DND-41 (cell line): ENCODE data around the gene ALDH1A3.

Experiments
- ATAC-seq: fragments of 200-7000 bp; cut with Tn5 transposase; 3 replicates; pipeline ENCODE4 v1.9.1; 2021; ENCODE audit warnings: low read depth; ENCODE audit not compliant: insufficient read depth
- DNase-seq: peaks from one replicate; pipeline ENCODE4 v3.0.0-alpha.2; 2020
- H2AFZ ChIP-seq: 2 replicates; pipeline ENCODE4 v1.6.0; 2012; ENCODE audit warnings: low read depth, low read length
- H3K27ac ChIP-seq: 2 replicates; pipeline ENCODE4 v1.5.1; 2012; ENCODE audit warnings: low read length, inconsistent platforms
- H3K27me3 ChIP-seq: fragments of 200-600 bp; sonication (generic); 2 replicates; pipeline ENCODE4 v1.6.0; 2012; ENCODE audit warnings: low read length, mild to moderate bottlenecking, inconsistent platforms; ENCODE audit not compliant: insufficient read depth, poor library complexity
- H3K36me3 ChIP-seq: 2 replicates; pipeline ENCODE4 v1.5.1; 2012; ENCODE audit warnings: low read length, inconsistent platforms; ENCODE audit not compliant: insufficient read depth
- H3K4me1 ChIP-seq: 2 replicates; pipeline ENCODE4 v1.5.1; 2012; ENCODE audit warnings: mild to moderate bottlenecking, low read length; ENCODE audit not compliant: insufficient read depth
- H3K4me2 ChIP-seq: 2 replicates; pipeline ENCODE4 v1.6.0; 2012; ENCODE audit warnings: mild to moderate bottlenecking, moderate library complexity, low read length, inconsistent platforms; ENCODE audit not compliant: insufficient read depth
- H3K4me3 ChIP-seq, 2 experiments: fragments of 200-600 bp in 1 of 2; shearing (Covaris generic) in 1 of 2; 2 replicates each; pipeline ENCODE4 v1.5.1; 2012 to 2016; ENCODE audit warnings: inconsistent platforms in 2 of 2, low read length in 2 of 2, mild to moderate bottlenecking in 2 of 2, low read depth in 1 of 2, moderate library complexity in 1 of 2
- H3K79me2 ChIP-seq: 2 replicates; pipeline ENCODE4 v1.6.0; 2012; ENCODE audit warnings: low read length, inconsistent platforms; ENCODE audit not compliant: insufficient read depth
- H3K9ac ChIP-seq: 2 replicates; pipeline ENCODE4 v1.6.0; 2012; ENCODE audit warnings: low read depth, mild to moderate bottlenecking, inconsistent platforms, low read length, moderate library complexity
- H3K9me3 ChIP-seq: 2 replicates; pipeline ENCODE4 v1.5.1; 2012; ENCODE audit warnings: low read length, moderate library complexity, mild to moderate bottlenecking, inconsistent platforms; ENCODE audit not compliant: insufficient read depth, severe bottlenecking
- H4K20me1 ChIP-seq: 2 replicates; pipeline ENCODE4 v1.6.0; 2012; ENCODE audit warnings: low read length; ENCODE audit not compliant: insufficient read depth
- EZH2 ChIP-seq: IDR thresholded peaks from 3 replicates; pipeline ENCODE4 v1.6.1; 2012; ENCODE audit warnings: borderline replicate concordance, low read depth, mild to moderate bottlenecking, moderate library complexity, low read length, inconsistent platforms; ENCODE audit not compliant: severe bottlenecking
- TF ChIP-seq, protein P1 (sequence below): IDR thresholded peaks from 2 replicates; pipeline ENCODE4 v1.5.1; 2012; ENCODE audit warnings: borderline replicate concordance, low read length, moderate library complexity, mild to moderate bottlenecking; ENCODE audit not compliant: poor library complexity, severe bottlenecking; ENCODE audit errors: extremely low read depth

ALDH1A3 gene

GRCh38 chr15:100942656-100943425 is 63.2 kb downstream of the ALDH1A3 start:
- Histone ChIP-seq H3K36me3 (no peaks in the 10 kb centered on the region), H3K4me3 (no peak overlapping the region), H2AFZ (no peak overlapping the region), H3K4me1 (no peaks in the 10 kb centered on the region), H4K20me1 (no peaks in the 10 kb centered on the region), H3K27me3 (no peaks in the 10 kb centered on the region), H3K27ac (no peak overlapping the region), H3K79me2 (no peaks in the 10 kb centered on the region), H3K9ac (no peak overlapping the region), H3K9me3 (no peaks in the 10 kb centered on the region), H3K4me2 (no peak overlapping the region)
- no peak for TF ChIP-seq EZH2
- TF ChIP-seq, protein P1, sequence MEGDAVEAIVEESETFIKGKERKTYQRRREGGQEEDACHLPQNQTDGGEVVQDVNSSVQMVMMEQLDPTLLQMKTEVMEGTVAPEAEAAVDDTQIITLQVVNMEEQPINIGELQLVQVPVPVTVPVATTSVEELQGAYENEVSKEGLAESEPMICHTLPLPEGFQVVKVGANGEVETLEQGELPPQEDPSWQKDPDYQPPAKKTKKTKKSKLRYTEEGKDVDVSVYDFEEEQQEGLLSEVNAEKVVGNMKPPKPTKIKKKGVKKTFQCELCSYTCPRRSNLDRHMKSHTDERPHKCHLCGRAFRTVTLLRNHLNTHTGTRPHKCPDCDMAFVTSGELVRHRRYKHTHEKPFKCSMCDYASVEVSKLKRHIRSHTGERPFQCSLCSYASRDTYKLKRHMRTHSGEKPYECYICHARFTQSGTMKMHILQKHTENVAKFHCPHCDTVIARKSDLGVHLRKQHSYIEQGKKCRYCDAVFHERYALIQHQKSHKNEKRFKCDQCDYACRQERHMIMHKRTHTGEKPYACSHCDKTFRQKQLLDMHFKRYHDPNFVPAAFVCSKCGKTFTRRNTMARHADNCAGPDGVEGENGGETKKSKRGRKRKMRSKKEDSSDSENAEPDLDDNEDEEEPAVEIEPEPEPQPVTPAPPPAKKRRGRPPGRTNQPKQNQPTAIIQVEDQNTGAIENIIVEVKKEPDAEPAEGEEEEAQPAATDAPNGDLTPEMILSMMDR = no peak
- DNase-seq = no peak
- no peak for ATAC-seq

GRCh38 chr15:100944244-100944895 is 64.7 kb downstream of the ALDH1A3 start:
- no peak overlapping the region for H3K9ac ChIP-seq
- H3K79me2 ChIP-seq = no peaks in the 10 kb centered on the region
- no peaks in the 10 kb centered on the region for H3K4me1 ChIP-seq

GRCh38 chr15:100944986-100945385 is 65.4 kb downstream of the ALDH1A3 start:
- ATAC-seq = no peak
- Histone ChIP-seq H3K27ac (no peak overlapping the region), H3K36me3 (no peaks in the 10 kb centered on the region), H2AFZ (no peak overlapping the region), H3K4me1 (no peaks in the 10 kb centered on the region), H3K9ac (no peak overlapping the region), H4K20me1 (no peaks in the 10 kb centered on the region), H3K9me3 (no peaks in the 10 kb centered on the region), H3K79me2 (no peaks in the 10 kb centered on the region), H3K4me2 (no peak overlapping the region), H3K4me3 (no peak overlapping the region), H3K27me3 (no peaks in the 10 kb centered on the region)
- no peak for TF ChIP-seq EZH2
- TF ChIP-seq, protein P1 = no peak
- no peak for DNase-seq

More at GRCh38 chr15:100944244-100944895, 64.7 kb downstream of the ALDH1A3 start:
- no peaks in the 10 kb centered on the region for H4K20me1 ChIP-seq
- H3K4me3 ChIP-seq = no peak overlapping the region
- no peak for ATAC-seq
- H3K9me3 ChIP-seq = no peaks in the 10 kb centered on the region
- no peak overlapping the region for H3K4me2 ChIP-seq
- no peak overlapping the region for H2AFZ ChIP-seq
- H3K27ac ChIP-seq = no peak overlapping the region
- H3K36me3 ChIP-seq = no peaks in the 10 kb centered on the region
- no peak for TF ChIP-seq EZH2
- TF ChIP-seq, protein P1 = no peak
- DNase-seq = no peak
- no peaks in the 10 kb centered on the region for H3K27me3 ChIP-seq
